UCSD-AML1 (cell line): ENCODE data around the gene ACBD6.

Experiments used
- DNase-seq: peaks from one replicate; lab custom pipeline; 2025; ENCODE audit not compliant: unreplicated experiment; lab: John Stamatoyannopoulos, UW

Gene ACBD6

DNA sequence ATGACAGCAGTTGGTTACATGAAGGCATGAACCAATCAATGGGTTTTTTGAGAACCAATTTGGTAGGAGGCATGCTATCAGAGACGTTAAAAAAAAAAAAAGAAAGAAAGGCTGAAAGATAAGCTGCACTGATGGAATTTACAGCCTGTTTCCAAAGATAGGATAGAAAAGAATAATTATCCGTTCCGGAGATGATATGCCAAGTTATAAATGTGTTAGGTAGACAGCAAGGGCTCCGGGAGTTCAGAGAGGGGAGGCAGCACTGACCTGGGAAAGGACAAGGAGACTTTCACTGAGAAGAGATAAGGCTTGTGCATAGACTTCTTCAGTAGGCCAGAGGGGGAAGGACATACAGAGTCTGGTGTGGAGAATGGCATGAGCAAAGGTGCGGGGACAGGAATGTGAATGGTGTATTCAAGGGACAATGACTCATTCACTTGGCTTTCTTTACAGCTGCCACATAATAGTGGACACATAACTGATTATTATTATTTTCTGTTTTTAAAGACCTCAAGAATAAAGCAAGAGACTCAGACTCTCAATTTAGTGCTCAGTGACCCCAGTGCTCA, 24.8 kb upstream of the ACBD6 start:
- DNase-seq = no peak

DNA sequence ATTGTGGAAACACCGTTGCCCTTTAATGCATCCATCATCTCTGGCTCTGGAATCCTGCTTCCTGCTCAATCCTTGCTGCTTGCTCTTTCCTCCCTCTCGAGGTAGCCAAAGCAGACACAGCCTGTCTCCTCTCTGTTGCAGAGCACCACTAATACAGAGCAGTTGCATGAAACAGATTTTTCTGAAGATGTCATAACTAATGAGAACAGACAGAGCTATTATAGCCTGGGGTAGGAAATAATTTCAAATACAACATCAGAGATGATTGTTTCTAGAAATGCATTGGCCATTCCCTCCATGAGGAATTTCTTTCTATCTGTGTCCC, 23.3 kb upstream of the ACBD6 start:
- no peak for DNase-seq

DNA sequence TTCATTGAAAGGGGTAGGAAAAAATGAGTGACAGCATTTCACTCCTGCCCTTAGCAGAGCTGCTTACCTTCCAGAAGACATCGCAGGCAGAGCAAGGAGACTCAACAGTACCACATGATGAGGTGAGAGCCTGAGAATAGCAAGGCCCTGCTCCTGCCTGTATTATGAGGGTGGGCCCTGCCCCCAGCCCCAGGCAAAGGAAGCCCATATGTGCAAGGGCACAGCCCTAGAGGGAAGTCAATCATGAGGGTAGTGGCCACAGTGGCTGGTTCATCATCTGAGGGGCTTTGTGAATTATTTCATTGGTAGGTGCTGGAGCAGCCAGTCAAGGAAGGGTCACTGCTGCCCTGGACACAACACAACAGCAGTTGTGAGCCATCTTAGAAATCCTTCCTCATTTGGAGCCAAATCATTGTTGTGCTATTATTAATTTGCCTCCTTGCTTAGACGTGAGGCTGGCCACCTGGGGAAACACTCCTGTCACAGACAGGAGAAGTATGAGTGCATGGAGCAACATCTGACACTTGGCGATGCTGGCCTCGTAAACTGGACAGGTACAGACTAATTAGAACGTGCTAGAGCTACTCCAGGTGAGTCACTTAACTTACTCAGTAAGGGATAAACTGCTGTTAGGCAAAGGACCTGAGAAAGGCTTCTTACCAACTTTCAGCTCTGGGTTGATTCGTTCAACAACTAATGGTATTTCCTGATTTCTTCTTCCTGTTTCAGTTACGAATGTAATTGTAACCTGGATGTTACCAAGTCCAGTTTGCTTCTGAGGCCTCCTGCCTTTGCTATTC, 22.7 kb upstream of the ACBD6 start:
- DNase-seq = no peak

DNA sequence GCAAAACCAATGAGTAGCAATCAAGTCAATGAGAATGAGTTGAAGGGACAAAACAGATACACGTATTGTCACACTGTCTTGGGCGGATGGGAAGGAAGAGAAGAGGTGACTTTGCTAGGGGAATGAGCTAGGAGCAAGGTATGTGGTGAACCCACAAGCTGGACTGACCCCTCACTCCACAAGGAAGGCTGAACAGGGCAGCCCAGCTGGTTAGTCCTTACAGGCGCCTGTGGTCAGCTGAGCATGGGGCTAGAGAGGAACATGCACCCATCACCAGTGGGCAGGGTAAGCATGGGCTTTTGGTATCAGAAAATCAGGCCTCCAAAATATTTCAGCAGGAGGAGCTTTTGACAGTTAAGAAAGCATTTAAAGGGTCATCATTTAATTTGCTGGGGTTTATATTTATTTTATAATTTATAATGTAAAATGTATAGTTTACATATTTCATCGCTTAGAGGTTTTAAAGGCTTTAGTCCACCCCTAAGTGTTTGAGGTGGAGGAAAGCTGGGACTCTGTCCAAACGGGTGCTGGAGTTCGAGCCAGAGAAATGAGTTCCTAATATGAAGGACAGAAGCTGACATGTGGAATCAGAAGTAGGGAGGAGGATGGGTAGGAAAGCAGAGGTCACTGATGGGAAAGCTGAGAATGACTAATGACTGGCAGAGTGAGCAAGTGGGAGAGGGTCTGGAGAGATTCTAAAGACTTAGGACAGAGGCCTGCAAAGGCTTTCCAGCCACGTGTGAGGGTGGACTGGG, 22.0 kb upstream of the ACBD6 start:
- no peak for DNase-seq

DNA sequence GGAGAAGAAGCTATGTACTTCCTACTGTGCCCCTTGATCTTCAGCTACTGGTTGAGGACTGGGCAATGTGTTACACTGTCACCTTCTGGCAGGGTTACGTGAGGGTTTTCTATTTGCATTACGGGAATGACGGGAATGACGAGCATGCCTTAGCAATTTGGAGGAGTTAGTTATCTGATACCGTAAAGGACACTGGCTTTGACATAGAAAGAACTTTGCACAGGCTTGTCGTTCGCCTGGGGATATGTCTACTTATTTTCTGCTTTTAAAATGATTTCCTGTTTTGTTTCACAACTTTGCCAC, 19.8 kb upstream of the ACBD6 start:
- DNase-seq = no peak

DNA sequence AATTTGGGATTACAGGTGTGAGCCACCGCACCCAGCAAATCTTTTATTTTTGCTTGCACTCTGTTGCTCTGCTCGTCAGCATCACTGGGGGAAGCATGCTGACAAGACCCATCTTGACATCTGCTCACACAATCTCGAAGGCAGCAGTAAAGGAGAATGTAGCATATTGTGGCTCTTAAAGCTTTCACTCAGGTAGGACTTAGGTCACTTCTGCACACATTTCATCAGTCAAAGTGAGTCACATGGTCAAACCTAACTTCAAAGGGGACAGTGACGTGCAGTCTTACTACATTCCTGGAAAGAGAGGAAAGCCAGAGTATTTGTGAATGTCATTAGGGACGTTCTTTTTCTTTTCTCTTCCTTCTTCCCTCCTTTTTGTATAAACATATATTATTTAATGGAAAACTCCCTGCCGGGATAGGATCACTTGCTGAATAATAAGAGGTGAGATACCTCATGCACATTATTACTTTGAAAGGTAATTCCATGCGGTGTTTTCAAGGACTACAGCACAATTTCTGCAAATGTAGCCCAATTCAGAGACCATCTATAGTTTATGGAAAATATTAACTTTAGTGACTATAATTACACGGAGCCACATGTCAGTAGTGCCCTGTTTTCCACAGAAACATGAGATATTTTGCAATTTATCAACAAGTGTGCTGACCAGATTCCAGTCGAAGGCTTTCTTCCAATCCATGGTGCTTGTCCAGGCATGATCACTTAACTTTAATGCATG, 19.3 kb upstream of the ACBD6 start:
- no peak for DNase-seq

DNA sequence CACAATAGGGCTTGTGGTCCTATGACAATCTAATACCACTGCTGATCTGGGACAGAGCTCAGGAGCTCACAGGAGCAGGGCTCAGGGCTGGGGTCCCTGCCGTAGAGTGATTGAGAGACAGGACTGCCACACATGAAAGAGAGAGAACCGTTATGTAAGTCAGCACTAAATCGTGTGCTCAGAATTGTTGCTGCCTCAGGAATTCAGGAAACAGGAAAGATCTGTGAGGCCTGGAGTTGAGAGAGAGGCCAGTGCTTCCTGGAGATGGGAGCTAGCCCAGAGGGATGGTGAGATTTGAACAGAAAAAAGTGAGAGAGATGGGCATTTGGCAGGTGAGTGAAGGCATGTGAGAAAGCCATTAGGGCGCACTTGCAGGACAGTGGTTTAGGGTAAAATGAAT, 17.5 kb upstream of the ACBD6 start:
- no peak for DNase-seq

DNA sequence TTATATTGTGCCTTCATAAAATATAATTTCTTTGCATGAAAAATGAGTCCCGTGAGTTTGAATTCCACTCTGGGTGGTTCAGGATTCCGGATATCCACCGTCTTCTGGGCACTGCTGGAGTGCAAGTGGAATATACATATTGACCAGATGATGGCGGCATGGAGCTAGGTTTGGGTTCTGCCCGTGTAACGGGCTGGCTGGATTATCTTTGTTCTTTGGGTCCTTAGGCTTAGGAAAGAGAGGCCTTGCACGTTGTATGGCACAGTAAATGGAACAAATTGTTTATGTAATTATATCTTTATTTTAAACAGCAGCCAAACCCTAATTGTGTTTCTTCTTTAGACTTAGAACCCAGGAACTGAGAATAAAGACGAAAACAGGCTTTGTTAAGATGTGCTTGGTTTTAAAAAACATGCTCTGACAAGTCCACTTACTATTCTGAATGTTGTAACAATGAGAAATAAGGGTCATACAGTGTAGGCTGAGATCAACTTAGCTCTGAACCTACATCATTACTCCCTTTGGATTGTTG, 13.5 kb upstream of the ACBD6 start:
- DNase-seq = peak; percentile 57

DNA sequence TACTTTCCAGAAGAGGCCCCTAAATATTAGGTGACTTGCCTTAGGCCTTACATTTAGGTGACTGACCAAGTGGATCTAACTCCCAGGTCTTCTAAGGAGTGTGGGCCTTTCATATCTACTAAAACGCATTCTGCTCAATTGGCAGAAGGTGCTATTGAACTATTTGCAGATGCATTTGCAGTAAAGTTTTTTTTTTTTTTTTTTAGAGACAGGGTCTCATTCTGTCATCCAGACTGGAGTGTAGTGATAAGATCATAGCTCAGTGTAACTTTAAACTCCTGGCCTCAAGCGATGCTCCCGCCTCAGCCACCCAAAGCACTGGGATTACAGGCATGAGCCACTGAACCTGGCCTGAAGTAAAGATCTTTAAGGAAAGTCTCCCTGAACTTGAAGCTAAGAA, 13.0 kb upstream of the ACBD6 start:
- no peak for DNase-seq

DNA sequence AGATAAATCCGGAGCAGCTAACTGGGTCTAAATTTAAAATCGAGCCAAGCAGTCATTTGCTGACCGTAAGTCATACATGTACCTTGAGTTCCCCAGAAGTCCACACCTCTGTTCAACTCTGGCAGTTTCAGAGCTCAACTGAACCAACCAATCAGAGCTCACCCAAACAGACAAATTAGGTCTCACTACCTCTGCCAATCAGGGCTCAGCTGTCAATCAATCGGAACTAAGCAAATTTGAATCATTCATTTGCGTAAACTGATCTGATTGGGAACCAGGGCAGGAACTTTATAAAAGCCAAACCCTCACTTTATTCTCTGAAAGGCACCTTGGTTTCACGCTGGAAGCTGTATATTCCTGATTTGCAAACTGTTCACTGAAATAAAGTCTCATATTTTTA, 11.2 kb upstream of the ACBD6 start:
- no peak for DNase-seq

DNA sequence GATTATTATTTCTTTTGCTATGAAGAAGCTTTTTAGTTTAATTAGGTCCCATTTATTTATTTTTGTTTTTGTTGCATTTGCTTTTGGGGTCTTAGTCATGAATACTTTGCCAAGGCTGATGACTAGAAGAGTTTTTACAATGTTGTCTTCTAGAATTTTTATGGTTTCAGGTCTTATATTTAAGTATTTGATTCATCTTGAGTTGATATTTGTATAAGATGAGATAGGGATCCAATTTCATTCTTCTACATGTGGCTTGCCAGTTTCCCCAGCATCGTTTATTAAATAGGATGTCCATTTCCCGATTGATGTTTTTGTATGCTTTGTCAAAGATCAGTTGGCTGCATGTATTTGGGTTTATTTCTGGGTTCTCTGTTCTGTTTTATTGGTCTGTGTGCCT, 8.5 kb upstream of the ACBD6 start:
- no peak for DNase-seq

DNA sequence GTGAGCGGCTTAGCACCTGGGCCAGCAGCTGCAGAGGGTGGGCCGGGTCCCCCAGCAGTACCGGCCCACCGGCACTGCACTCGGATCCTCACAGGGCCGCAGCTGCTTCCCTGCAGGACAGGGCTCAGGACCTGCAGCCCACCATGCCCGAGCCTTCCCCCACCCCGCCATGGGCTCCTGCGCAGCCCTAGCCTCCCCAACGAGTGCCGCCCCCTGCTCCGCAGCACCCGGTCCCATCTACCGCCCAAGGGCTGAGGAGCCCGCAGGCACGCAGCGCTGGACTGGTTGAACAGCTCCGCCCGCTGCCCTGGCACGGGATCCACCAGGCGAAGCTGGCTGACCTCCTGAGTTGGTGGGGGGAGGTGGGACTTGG, 6.3 kb upstream of the ACBD6 start:
- DNase-seq = no peak

DNA sequence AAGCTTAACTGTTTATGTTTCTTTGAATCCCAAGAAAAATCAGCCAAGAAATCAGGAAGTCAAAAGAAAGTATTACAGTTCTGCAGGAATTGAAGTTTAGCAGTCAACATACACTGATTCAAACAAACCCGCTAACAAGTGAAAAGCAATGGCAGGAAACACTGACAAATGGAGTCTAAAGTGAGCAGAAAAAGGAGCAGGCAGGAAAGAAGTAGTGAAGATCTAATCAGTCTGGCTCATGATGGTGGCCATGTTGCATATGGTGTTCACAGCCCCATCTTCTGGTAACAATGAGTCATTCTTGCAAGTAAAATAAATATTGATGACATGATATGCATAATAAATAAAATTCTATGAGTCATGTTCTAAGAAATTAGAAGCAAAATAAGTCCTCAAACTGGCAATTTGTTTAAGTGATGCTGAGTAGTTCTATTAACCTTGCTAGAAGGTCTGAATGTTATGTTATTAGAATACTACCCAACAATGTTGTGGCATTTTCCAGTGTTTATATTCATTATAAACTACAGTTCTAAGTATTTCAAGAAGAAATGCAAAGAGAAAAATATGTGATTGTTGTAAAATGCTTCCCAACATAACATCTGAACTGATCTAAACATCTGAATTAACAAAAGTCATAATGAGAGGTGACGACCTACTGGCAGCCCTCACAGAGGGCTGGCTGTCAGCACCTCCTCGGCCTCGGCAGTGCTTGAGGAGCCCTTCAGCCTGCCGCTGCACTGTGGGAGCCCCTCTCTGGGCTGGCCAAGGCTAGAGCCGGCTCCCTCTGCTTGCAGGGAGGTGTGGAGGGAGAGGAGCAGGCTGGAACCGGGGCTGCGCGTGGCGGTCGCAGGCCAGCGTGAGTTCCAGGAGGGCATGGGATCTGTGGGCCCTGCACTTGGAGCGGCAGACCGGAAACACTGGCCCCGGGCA, 5.7 kb upstream of the ACBD6 start:
- no peak for DNase-seq

DNA sequence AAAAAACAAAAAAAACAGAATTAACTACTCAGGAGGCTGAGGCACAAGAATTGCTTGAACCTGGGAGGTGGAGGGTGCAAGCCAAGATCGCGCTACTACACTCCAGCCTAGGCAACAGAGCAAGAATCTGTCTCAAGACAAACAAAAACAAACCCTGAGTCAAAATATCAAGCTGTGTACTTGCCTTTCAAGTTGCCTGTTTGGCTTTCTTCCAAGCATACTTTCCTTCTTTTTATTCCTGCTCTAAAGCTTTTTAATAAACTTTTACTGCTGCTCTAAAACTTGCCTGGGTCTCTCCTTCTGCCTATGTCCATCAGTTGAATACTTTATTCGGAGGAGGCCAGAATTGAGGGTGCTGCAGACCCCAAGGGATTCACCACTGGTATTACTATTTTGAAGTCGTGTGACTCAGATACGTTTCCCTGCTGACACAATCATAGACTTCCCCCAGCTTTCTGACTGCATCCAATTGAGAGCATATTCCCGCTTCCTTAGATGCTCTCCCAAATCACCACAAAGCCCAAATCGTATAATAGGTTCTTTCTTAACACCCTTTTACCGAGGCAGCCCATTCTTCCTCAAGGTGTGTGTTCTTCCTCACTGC, 3.5 kb upstream of the ACBD6 start:
- DNase-seq = no peak

DNA sequence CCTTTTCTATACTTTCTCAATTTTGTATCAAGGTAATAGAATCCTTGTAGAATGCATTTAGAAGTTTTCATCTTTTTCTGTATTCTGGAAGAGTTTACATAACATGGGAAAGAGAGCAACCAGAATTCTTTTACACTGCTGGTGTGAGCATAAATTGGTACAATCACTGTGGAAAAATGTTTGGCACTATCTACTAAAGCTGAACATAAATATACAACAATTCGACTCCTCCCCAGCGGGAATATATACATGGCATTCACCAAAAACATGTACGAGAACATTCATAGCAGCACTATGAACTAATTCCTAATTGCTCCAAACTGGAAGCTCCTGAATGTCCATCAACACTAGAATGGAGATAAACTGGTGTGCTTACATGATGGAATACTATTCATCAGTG, 1.8 kb upstream of the ACBD6 start:
- no peak for DNase-seq

DNA sequence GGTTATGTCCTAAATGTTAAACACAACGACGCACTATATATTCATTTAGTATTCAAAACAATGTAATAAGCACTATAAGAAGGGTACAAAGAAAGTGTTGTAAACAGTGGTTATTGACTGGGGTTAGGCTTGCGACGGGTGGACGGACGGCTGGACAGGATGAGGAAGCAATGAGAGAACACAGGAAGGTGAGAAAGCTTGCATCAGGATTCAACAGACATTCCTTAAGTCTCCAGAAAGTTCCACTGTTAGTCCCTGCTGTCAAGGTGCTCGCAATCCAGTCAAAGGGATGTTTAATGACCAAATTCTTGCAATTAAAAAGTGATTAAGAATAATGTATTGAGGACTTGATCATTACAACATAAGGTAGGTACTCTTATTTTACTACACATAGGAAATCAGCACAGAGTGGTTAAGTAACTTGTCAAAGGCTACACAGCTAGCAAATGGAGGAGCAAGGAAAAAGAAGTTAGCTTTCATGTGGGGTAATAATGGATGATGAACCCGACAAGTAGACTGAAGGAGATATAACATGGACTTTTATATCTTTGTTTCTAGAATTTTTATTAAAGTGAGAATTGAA, 994 bp upstream of the ACBD6 start:
- peak; percentile 49 for DNase-seq

DNA sequence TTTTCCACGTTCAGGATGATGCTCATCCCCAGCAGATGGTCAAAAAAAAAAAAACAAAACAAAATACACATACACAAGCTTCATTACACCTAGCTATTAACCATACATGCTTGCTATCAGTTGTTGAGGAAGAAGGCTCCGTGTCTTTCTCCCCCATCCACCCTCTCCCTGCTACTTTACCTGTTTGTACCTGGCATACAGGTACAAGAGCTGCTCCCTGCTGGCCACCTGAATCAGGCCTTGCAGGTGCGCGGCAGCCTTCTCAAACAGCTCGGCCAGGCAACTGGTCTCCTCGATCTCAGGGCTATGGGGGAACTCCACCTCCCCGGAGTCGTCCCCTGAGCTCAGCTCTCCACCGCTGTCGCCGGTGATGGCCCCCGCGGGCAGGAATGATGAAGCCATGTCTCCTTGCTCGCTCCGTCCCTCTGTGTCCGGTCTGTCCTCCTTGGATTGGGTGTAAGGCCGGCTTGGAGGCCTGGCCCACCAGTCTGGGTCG, 464 bp downstream of the ACBD6 start:
- no peak for DNase-seq

DNA sequence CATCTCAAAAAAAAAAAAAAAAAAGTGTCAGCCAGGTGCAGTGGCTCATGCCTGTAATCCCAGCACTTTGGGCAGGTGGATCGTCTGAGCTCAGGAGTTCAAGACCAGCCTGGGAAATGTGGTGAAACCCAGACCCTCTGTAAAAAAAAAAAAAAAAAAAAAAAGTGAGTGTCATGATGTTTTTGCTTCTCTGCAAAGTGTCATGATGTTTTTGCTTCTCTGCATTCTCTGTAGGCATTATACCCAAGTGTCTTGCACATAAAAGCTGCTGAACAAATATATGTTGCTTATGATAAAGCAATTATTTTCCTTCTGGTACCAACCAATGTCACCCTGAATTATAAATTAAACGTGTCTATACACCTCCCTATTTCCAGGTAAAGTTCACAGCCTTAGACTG, 1.7 kb downstream of the ACBD6 start:
- DNase-seq = no peak

DNA sequence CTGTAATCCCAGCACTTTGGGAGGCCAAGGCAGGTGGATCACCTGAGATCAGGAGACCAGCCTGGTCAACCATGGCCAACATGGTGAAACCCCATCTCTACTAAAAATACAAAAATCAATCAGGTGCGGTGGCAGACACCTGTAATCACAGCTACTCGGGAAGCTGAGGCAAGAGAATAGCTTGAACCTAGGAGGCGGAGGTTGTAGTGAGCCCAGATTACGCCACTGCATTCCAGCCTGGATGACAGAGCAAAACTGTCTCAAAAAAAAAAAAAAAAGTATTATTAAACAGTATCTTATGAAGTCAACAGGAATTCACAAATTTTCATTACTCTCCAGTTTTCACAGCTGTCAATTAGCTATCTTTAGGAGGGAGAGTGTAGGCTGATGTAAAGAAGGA, 3.8 kb downstream of the ACBD6 start:
- DNase-seq = no peak

DNA sequence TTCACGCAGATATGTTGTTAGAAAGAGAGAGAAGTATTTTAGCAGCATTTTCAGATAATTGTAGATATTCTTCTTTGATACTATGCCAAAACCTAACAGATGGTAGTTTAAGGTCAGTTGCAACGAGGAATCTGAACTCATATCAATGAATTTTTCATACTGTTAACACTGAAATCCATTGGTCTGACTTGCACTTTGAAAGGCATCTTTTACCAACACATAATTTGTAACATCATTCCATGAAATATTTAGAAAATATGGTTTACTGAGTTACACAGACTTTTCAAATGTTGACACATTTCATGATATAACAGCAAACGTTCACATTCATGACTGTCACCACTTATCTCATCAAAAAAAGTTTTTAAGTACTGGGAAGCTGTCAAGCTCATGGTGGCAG, 4.6 kb downstream of the ACBD6 start:
- no peak for DNase-seq
